IMR-90 (cell line): ENCODE data around the gene SGK2. TPM values are rescaled to one million over a fixed set of nuclear protein-coding genes. Genes with fewer than 3 reads are reported as not detected.

Experiments used
- ATAC-seq: fragments of 200-7000 bp; cut with Tn5 transposase; 2 replicates; pipeline ENCODE4 v1.9.1; 2020; ENCODE audit warnings: low read depth, mild to moderate bottlenecking, moderate library complexity
- BruUV-seq: library from RNA; stranded (reverse); fragments of 400-500 nt; replicated peaks from 2 replicates; lab custom pipeline; 2021; lab: Mats Ljungman, UMichigan
- CTCF ChIA-PET: fragments of 300-600 bp; formaldehyde crosslinking; extraction: SDS; loops from one replicate; lab custom pipeline; 2021; ENCODE audit warnings: antibody characterized with exemption; lab: Yijun Ruan, JAX
- POLR2A ChIA-PET: fragments of 300-600 bp; sonication (Branson Sonifier 250); formaldehyde crosslinking; loops from one replicate; lab custom pipeline; 2022; ENCODE audit warnings: antibody characterized with exemption; ENCODE audit not compliant: unreplicated experiment; lab: Charles Lee
- DNase-seq: peaks from one replicate; pipeline ENCODE4 v3.0.0; 2013
- H2AFZ ChIP-seq: replicated peaks from 2 replicates; pipeline ENCODE3; 2013; ENCODE audit warnings: low read length, mild to moderate bottlenecking; ENCODE audit not compliant: poor library complexity
- H2AK5ac ChIP-seq: 2 replicates; pipeline ENCODE4 v1.6.1; 2013; ENCODE audit warnings: low read depth, low read length, inconsistent platforms
- H2AK9ac ChIP-seq: replicated peaks from 2 replicates; pipeline ENCODE3; 2013; ENCODE audit warnings: mild to moderate bottlenecking, low read depth, low read length, moderate library complexity; ENCODE audit not compliant: poor library complexity
- H2BK120ac ChIP-seq: 2 replicates; pipeline ENCODE4 v1.6.1; 2013; ENCODE audit warnings: low read depth, low read length, inconsistent platforms
- H2BK15ac ChIP-seq: 3 replicates; pipeline ENCODE4 v1.6.1; 2013; ENCODE audit warnings: low read depth, low read length, inconsistent platforms
- H2BK20ac ChIP-seq: 2 replicates; pipeline ENCODE4 v1.6.1; 2013; ENCODE audit warnings: low read depth, mild to moderate bottlenecking, inconsistent platforms, low read length, moderate library complexity
- H2BK5ac ChIP-seq: 2 replicates; pipeline ENCODE4 v1.6.1; 2013; ENCODE audit warnings: mild to moderate bottlenecking, low read depth, low read length, inconsistent platforms; ENCODE audit not compliant: poor library complexity, severe bottlenecking
- H3K14ac ChIP-seq: replicated peaks from 2 replicates; pipeline ENCODE4 v1.6.1; 2013; ENCODE audit warnings: low read depth, low read length, inconsistent platforms
- H3K18ac ChIP-seq: 2 replicates; pipeline ENCODE4 v1.6.1; 2013; ENCODE audit warnings: low read depth, low read length, control low read depth
- H3K23ac ChIP-seq: 2 replicates; pipeline ENCODE4 v1.6.1; 2013; ENCODE audit warnings: low read depth, low read length, inconsistent platforms
- H3K27ac ChIP-seq: 2 replicates; pipeline ENCODE4 v1.5.1; 2013; ENCODE audit warnings: mild to moderate bottlenecking, control low read depth, low read length; ENCODE audit not compliant: insufficient read depth
- H3K27me3 ChIP-seq: 2 replicates; pipeline ENCODE4 v1.6.1; 2013; ENCODE audit warnings: low read length; ENCODE audit not compliant: control insufficient read depth, insufficient read depth
- H3K36me3 ChIP-seq: 2 replicates; pipeline ENCODE4 v1.6.1; 2013; ENCODE audit warnings: low read length, mixed read lengths; ENCODE audit not compliant: control insufficient read depth, insufficient read depth
- H3K4ac ChIP-seq: 2 replicates; pipeline ENCODE4 v1.6.1; 2013; ENCODE audit warnings: low read depth, low read length, inconsistent platforms
- H3K4me1 ChIP-seq: 2 replicates; pipeline ENCODE4 v1.6.1; 2013; ENCODE audit warnings: low read length, mixed read lengths; ENCODE audit not compliant: control insufficient read depth, insufficient read depth
- H3K4me2 ChIP-seq: 2 replicates; pipeline ENCODE4 v1.6.1; 2013; ENCODE audit warnings: low read depth, mild to moderate bottlenecking, control low read depth, low read length, moderate library complexity
- H3K4me3 ChIP-seq: 2 replicates; pipeline ENCODE4 v1.5.1; 2013; ENCODE audit warnings: low read depth, mild to moderate bottlenecking, control low read depth, low read length, moderate library complexity; ENCODE audit not compliant: insufficient read depth
- H3K56ac ChIP-seq: 2 replicates; pipeline ENCODE4 v1.6.1; 2013; ENCODE audit warnings: low read length, inconsistent platforms; ENCODE audit not compliant: insufficient read depth; ENCODE audit errors: extremely low read depth
- H3K79me1 ChIP-seq, 2 experiments: 2 replicates each; pipeline ENCODE4 v1.6.1; 2013; ENCODE audit warnings: low read length in 2 of 2, inconsistent platforms in 1 of 2, low read depth in 1 of 2
- H3K9ac ChIP-seq: 2 replicates; pipeline ENCODE4 v1.6.1; 2013; ENCODE audit warnings: low read depth, low read length, control low read depth
- H3K9me1 ChIP-seq: 2 replicates; pipeline ENCODE4 v1.6.1; 2013; ENCODE audit warnings: low read length, inconsistent platforms; ENCODE audit not compliant: insufficient read depth
- H3K9me3 ChIP-seq: 2 replicates; pipeline ENCODE4 v1.6.1; 2013; ENCODE audit warnings: low read length; ENCODE audit not compliant: control insufficient read depth, insufficient read depth
- H4K20me1 ChIP-seq: 2 replicates; pipeline ENCODE4 v1.6.1; 2013; ENCODE audit warnings: low read length, inconsistent platforms; ENCODE audit not compliant: insufficient read depth
- H4K5ac ChIP-seq: 2 replicates; pipeline ENCODE4 v1.6.1; 2013; ENCODE audit warnings: mild to moderate bottlenecking, low read depth, low read length, control low read depth
- H4K8ac ChIP-seq, 2 experiments: 2 replicates each; pipeline ENCODE4 v1.6.1; 2013; ENCODE audit warnings: low read depth in 2 of 2, low read length in 2 of 2, control low read depth in 1 of 2, inconsistent platforms in 1 of 2
- H4K91ac ChIP-seq: 2 replicates; pipeline ENCODE4 v1.6.1; 2013; ENCODE audit warnings: low read depth, low read length, inconsistent platforms; ENCODE audit not compliant: insufficient read depth
- BHLHE40 ChIP-seq: fragments of 150-350 bp; IDR thresholded peaks from 2 replicates; pipeline ENCODE4 v1.6.1; 2016; ENCODE audit warnings: mild to moderate bottlenecking, low read depth, low read length
- CEBPB ChIP-seq: IDR thresholded peaks from 2 replicates; pipeline ENCODE4 v1.6.1; 2012; ENCODE audit warnings: low read depth, low read length, improper control_type of control experiment
- CHD1 ChIP-seq: IDR thresholded peaks from 2 replicates; pipeline ENCODE4 v1.6.1; 2012; ENCODE audit warnings: low read depth, low read length, improper control_type of control experiment
- FOS ChIP-seq: fragments of 150-350 bp; IDR thresholded peaks from 2 replicates; pipeline ENCODE4 v1.6.1; 2016; ENCODE audit warnings: low read depth, low read length
- MAFK ChIP-seq: IDR thresholded peaks from 2 replicates; pipeline ENCODE4 v1.6.1; 2012; ENCODE audit warnings: low read depth, low read length, improper control_type of control experiment
- MAZ ChIP-seq: IDR thresholded peaks from 2 replicates; pipeline ENCODE4 v1.6.1; 2012; ENCODE audit warnings: low read depth, mild to moderate bottlenecking, low read length, improper control_type of control experiment, moderate library complexity, borderline replicate concordance
- MXI1 ChIP-seq: IDR thresholded peaks from 2 replicates; pipeline ENCODE4 v1.6.1; 2012; ENCODE audit warnings: low read depth, mild to moderate bottlenecking, low read length, moderate library complexity, borderline replicate concordance
- NFE2L2 ChIP-seq: fragments of 150-350 bp; IDR thresholded peaks from 2 replicates; pipeline ENCODE4 v1.6.1; 2016; ENCODE audit warnings: low read depth, mild to moderate bottlenecking, low read length
- POLR2A ChIP-seq: IDR thresholded peaks from 2 replicates; pipeline ENCODE4 v1.6.1; 2012; ENCODE audit warnings: mild to moderate bottlenecking, low read depth, low read length
- RAD21 ChIP-seq: IDR thresholded peaks from 2 replicates; pipeline ENCODE4 v1.6.1; 2012; ENCODE audit warnings: low read length, improper control_type of control experiment
- RCOR1 ChIP-seq: IDR thresholded peaks from 2 replicates; pipeline ENCODE4 v1.6.1; 2012; ENCODE audit warnings: mild to moderate bottlenecking, low read length, improper control_type of control experiment; ENCODE audit not compliant: insufficient replicate concordance
- RFX5 ChIP-seq: IDR thresholded peaks from 2 replicates; pipeline ENCODE4 v1.8.0; 2012; ENCODE audit warnings: low read depth, mild to moderate bottlenecking, low read length, moderate library complexity
- SMC3 ChIP-seq: fragments of 150-350 bp; IDR thresholded peaks from 2 replicates; pipeline ENCODE4 v1.6.1; 2016; ENCODE audit warnings: low read depth, mild to moderate bottlenecking, antibody characterized with exemption, low read length, moderate library complexity
- USF2 ChIP-seq: fragments of 150-350 bp; IDR thresholded peaks from 2 replicates; pipeline ENCODE4 v1.6.1; 2017; ENCODE audit warnings: mild to moderate bottlenecking, antibody characterized with exemption, low read length, low read depth
- WGBS, 2 experiments: methylation state at CpG; one replicate each; pipeline versions ENCODE4 v1.1.5 to v1.1.7; 2013; ENCODE audit warnings: missing lambda C conversion rate in 2 of 2; ENCODE audit not compliant: insufficient read length in 1 of 2; ENCODE audit errors: extremely low coverage in 2 of 2; 5-methylcytosine and 5-hydroxymethylcytosine counted together
- dilution Hi-C: fragments of 300-500 bp; cut with HindIII; formaldehyde crosslinking; loops from one replicate; pipeline ENCODE4 v1.14.3; 2018; ENCODE audit warnings: low sequenced_read_pairs; ENCODE audit not compliant: unreplicated experiment
- in situ Hi-C: fragments of 300-500 bp; cut with MboI; formaldehyde crosslinking; loops from 3 replicates; pipeline ENCODE4 v1.14.3; 2019; ENCODE audit warnings: low sequenced_read_pairs, inconsistent platforms, mixed read lengths
- intact Hi-C: fragments of 100-400 bp; cut with micrococcal nuclease; formaldehyde crosslinking; loops from 2 replicates; pipeline ENCODE4 v1.10.0; 2022
- polyA plus RNA-seq, 3 experiments: library from polyadenylated mRNA; depleted of rRNA; stranded (reverse); fragments of >200 nt; gene quantifications; 2 replicates each; pipeline ENCODE4 v1.2.3, GENCODE V29; 2012; ENCODE audit warnings: low replicate concordance in 1 of 3
- total RNA-seq: library from RNA; depleted of rRNA; stranded (reverse); fragments of >200 nt; gene quantifications from 2 replicates; pipeline ENCODE4 v1.2.3, GENCODE V29; 2012
- TF ChIP-seq, protein P1 (sequence below): fragments of 150-350 bp; IDR thresholded peaks from 2 replicates; pipeline ENCODE4 v1.6.1; 2016; ENCODE audit warnings: low read depth, mild to moderate bottlenecking, low read length, moderate library complexity, borderline replicate concordance
- TF ChIP-seq, protein P2 (sequence below): conservative IDR thresholded peaks from 2 replicates; pipeline ENCODE4 v1.5.1; 2012; ENCODE audit warnings: mild to moderate bottlenecking, low read depth, low read length, improper control_type of control experiment

The SGK2 gene
- total and polyA plus RNA-seq, 2 of the 4 experiments (the other 2 are of a cell fraction): under 0.01 to 0.10 TPM

- in situ Hi-C loops: no loop called here
- ChIA-PET CTCF (no interaction called here), POLR2A (no interaction called here)
- Histone ChIP-seq H3K9me1 (no peaks in the 10 kb centered on the region), H3K14ac (no peak overlapping the region), H3K56ac (no peak overlapping the region), H3K9me3 (no peaks in the 10 kb centered on the region), H3K36me3 (no peaks in the 10 kb centered on the region), H3K18ac (no peak overlapping the region), H3K27ac (no peak overlapping the region), H4K5ac (no peak overlapping the region), H3K4me3 (no peak overlapping the region), H3K79me1 (no peaks in the 10 kb centered on the region), H3K4me2 (no peak overlapping the region), H4K91ac (no peak overlapping the region), H3K23ac (no peak overlapping the region), H4K8ac (no peak overlapping the region), H3K4ac (no peak overlapping the region), H3K27me3 (no peaks in the 10 kb centered on the region; the same call in 1 of the 2 replicates), H3K9ac (no peak overlapping the region), H2AFZ (no peak overlapping the region), H2BK120ac (no peak overlapping the region), H2BK15ac (no peak overlapping the region), H3K4me1 (peaks cover 1% of the 10 kb centered on the region; the same call in 1 of the 2 replicates), H2AK9ac (no peak overlapping the region), H2BK5ac (no peak overlapping the region), H4K20me1 (no peaks in the 10 kb centered on the region), H2AK5ac (no peak overlapping the region), H2BK20ac (no peak overlapping the region)
- no TSS peak for BruUV-seq
- no peak for DNase-seq
- TF ChIP-seq RAD21 (no peak), RFX5 (no peak), CEBPB (no peak), MAZ (no peak), MAFK (no peak), BHLHE40 (no peak), MXI1 (no peak), SMC3 (no peak), RCOR1 (no peak), NFE2L2 (no peak), USF2 (no peak), CHD1 (no peak), FOS (no peak), POLR2A (no peak)
- TF ChIP-seq, protein P1, sequence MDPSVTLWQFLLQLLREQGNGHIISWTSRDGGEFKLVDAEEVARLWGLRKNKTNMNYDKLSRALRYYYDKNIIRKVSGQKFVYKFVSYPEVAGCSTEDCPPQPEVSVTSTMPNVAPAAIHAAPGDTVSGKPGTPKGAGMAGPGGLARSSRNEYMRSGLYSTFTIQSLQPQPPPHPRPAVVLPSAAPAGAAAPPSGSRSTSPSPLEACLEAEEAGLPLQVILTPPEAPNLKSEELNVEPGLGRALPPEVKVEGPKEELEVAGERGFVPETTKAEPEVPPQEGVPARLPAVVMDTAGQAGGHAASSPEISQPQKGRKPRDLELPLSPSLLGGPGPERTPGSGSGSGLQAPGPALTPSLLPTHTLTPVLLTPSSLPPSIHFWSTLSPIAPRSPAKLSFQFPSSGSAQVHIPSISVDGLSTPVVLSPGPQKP: no peak
- TF ChIP-seq, protein P2, sequence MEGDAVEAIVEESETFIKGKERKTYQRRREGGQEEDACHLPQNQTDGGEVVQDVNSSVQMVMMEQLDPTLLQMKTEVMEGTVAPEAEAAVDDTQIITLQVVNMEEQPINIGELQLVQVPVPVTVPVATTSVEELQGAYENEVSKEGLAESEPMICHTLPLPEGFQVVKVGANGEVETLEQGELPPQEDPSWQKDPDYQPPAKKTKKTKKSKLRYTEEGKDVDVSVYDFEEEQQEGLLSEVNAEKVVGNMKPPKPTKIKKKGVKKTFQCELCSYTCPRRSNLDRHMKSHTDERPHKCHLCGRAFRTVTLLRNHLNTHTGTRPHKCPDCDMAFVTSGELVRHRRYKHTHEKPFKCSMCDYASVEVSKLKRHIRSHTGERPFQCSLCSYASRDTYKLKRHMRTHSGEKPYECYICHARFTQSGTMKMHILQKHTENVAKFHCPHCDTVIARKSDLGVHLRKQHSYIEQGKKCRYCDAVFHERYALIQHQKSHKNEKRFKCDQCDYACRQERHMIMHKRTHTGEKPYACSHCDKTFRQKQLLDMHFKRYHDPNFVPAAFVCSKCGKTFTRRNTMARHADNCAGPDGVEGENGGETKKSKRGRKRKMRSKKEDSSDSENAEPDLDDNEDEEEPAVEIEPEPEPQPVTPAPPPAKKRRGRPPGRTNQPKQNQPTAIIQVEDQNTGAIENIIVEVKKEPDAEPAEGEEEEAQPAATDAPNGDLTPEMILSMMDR: no peak
- intact Hi-C loops: no loop called here
- dilution Hi-C loops: no loop called here
- no peak for ATAC-seq
- no CpG with 5 or more reads among the region's 3 CpGs for WGBS, 2 experiments
Measured at GRCh38 chr20:43554369-43554768, 4.5 kb upstream of the SGK2 start.
